Esophagus mucosa (tissue), 1 donor: Measurements from ENCODE around the gene POLR2C. TPM values are rescaled to one million over a fixed set of nuclear protein-coding genes. Genes with fewer than 3 reads are reported as not detected.

Experiments
- total RNA-seq: library from RNA; stranded (reverse); gene quantifications from one replicate; pipeline ENCODE4 v1.2.4, GENCODE V29; 2023
- donor health status: DM: yes; HTN: yes; CAD: no.

POLR2C gene
- total RNA-seq, 1 donor from 2014 or later: 32.0 TPM

Other genes starting within 250 kb of the POLR2C start
- gene ARL2BP, start 217.4 kb upstream of the POLR2C start, total RNA-seq: 43.4 TPM
- 9.3 TPM for gene PLLP, start 178.0 kb upstream of the POLR2C start, total RNA-seq
- 0.20 TPM for gene CCL22, start 103.9 kb upstream of the POLR2C start, total RNA-seq
- 3.7 TPM for gene CX3CL1, start 90.2 kb upstream of the POLR2C start, total RNA-seq
- gene CCL17, start 57.9 kb upstream of the POLR2C start, total RNA-seq: 1.6 TPM
- 52.4 TPM for gene CIAPIN1, start 15.3 kb upstream of the POLR2C start, total RNA-seq
- 44.6 TPM for gene COQ9, start 15.2 kb upstream of the POLR2C start, total RNA-seq
- 25.0 TPM for gene DOK4, start 23.8 kb downstream of the POLR2C start, total RNA-seq
- gene CCDC102A, start 73.9 kb downstream of the POLR2C start, total RNA-seq: 1.4 TPM
- 0.44 TPM for gene ADGRG5, start 80.0 kb downstream of the POLR2C start, total RNA-seq
- gene ADGRG1, start 166.0 kb downstream of the POLR2C start, total RNA-seq: 93.7 TPM
- 0.84 TPM for gene ADGRG3, start 205.6 kb downstream of the POLR2C start, total RNA-seq
- not detected for gene DRC7, start 232.1 kb downstream of the POLR2C start, total RNA-seq